HEK293T (cell line): Measurements from ENCODE around the gene RYR3.

Experiments used
- CTCF ChIA-PET: fragments of 350-600 bp; formaldehyde crosslinking; extraction: SDS; loops from one replicate; lab custom pipeline; 2021; ENCODE audit warnings: antibody characterized with exemption, inconsistent platforms; lab: Yijun Ruan, JAX
- POLR2A ChIA-PET: fragments of 350-600 bp; formaldehyde crosslinking; extraction: SDS; loops from one replicate; lab custom pipeline; 2020; ENCODE audit warnings: antibody characterized with exemption, inconsistent platforms; lab: Yijun Ruan, JAX
- DNase-seq: peaks from one replicate; pipeline ENCODE4 v3.0.0; 2012; ENCODE audit warnings: mixed read lengths; ENCODE audit errors: extremely low spot score
- ARNT ChIP-seq: fragments of 450-650 bp; IDR thresholded peaks from 2 replicates; pipeline ENCODE4 v1.6.1; 2017; ENCODE audit warnings: mild to moderate bottlenecking
- BHLHE40 ChIP-seq: fragments of 450-650 bp; IDR thresholded peaks from 2 replicates; pipeline ENCODE4 v1.6.1; 2016; ENCODE audit warnings: mild to moderate bottlenecking, moderate library complexity, borderline replicate concordance
- CTBP1 ChIP-seq: fragments of 450-650 bp; IDR thresholded peaks from 2 replicates; pipeline ENCODE4 v1.6.1; 2016; ENCODE audit warnings: borderline replicate concordance
- ELF4 ChIP-seq: fragments of 450-650 bp; IDR thresholded peaks from 2 replicates; pipeline ENCODE4 v1.6.1; 2017; ENCODE audit warnings: antibody characterized with exemption
- FOXA1 ChIP-seq: fragments of 450-650 bp; IDR thresholded peaks from 2 replicates; pipeline ENCODE4 v1.6.1; 2016; ENCODE audit warnings: mild to moderate bottlenecking
- FOXK2 ChIP-seq: fragments of 450-650 bp; IDR thresholded peaks from 2 replicates; pipeline ENCODE4 v1.6.1; 2016; ENCODE audit warnings: mild to moderate bottlenecking
- FOXM1 ChIP-seq: fragments of 450-650 bp; IDR thresholded peaks from 2 replicates; pipeline ENCODE4 v1.6.1; 2017; ENCODE audit warnings: mild to moderate bottlenecking, borderline replicate concordance
- HDGF ChIP-seq: fragments of 450-650 bp; IDR thresholded peaks from 2 replicates; pipeline ENCODE4 v1.6.1; 2017; ENCODE audit warnings: antibody characterized with exemption, borderline replicate concordance
- L3MBTL2 ChIP-seq: fragments of 450-650 bp; conservative IDR thresholded peaks from 2 replicates; pipeline ENCODE4 v1.6.1; 2016; ENCODE audit warnings: mild to moderate bottlenecking
- LEF1 ChIP-seq: fragments of 450-650 bp; IDR thresholded peaks from 2 replicates; pipeline ENCODE4 v1.6.1; 2017; ENCODE audit warnings: mild to moderate bottlenecking, borderline replicate concordance
- NFRKB ChIP-seq: fragments of 450-650 bp; IDR thresholded peaks from 2 replicates; pipeline ENCODE4 v1.6.1; 2016; ENCODE audit warnings: mild to moderate bottlenecking, moderate library complexity
- PKNOX1 ChIP-seq: fragments of 450-650 bp; IDR thresholded peaks from 2 replicates; pipeline ENCODE4 v1.6.1; 2016
- SP1 ChIP-seq: fragments of 450-650 bp; IDR thresholded peaks from 2 replicates; pipeline ENCODE4 v1.6.1; 2017
- SUZ12 ChIP-seq: fragments of 450-650 bp; IDR thresholded peaks from 2 replicates; pipeline ENCODE4 v1.6.1; 2016; ENCODE audit warnings: mild to moderate bottlenecking
- TARDBP ChIP-seq: fragments of 450-650 bp; IDR thresholded peaks from 2 replicates; pipeline ENCODE4 v1.6.1; 2016
- ZNF384 ChIP-seq: fragments of 450-650 bp; IDR thresholded peaks from 2 replicates; pipeline ENCODE4 v1.6.1; 2016

Gene RYR3

DNA sequence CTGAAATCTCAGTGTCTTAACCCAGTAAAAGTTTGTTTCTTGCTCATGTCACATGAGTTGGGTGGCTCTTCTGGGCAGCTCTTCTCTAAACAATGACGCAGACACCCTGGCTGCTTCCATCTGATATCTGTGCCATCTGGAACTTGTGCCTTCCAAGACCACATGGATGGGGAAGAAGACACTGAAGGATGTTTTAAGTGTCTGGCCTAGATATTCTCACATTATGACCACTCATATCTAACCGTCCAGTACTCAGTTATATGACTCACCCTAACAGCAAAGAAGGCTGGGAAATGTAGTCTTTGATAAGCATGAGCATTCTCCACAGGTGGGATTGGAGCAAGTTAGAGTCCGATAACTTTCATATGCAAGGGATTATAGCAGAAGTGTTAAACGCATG lies 66.4 kb downstream of the RYR3 start:
- POLR2A ChIA-PET, result no interaction called here
- CTCF ChIA-PET, result no interaction called here
- no peak for DNase-seq
- TF ChIP-seq FOXA1, result no peak
- TF ChIP-seq ZNF384, result no peak
- TF ChIP-seq FOXM1, result no peak
- TF ChIP-seq FOXK2, result no peak
- no peak for TF ChIP-seq PKNOX1
- TF ChIP-seq ELF4, result no peak
- no peak for TF ChIP-seq TARDBP
- TF ChIP-seq SUZ12, result no peak
- TF ChIP-seq HDGF, result no peak
- TF ChIP-seq NFRKB, result no peak
- TF ChIP-seq SP1, result no peak

- POLR2A ChIA-PET, result no interaction called here
- DNase-seq, result no peak
- no peak for TF ChIP-seq FOXA1
- no peak for TF ChIP-seq CTBP1
- no peak for TF ChIP-seq SUZ12
- no peak for TF ChIP-seq BHLHE40
- no peak for TF ChIP-seq HDGF
- TF ChIP-seq TARDBP, result no peak
- no peak for TF ChIP-seq LEF1
- no peak for TF ChIP-seq SP1
- no peak for TF ChIP-seq FOXK2
- no peak for TF ChIP-seq PKNOX1
- TF ChIP-seq L3MBTL2, result no peak
- TF ChIP-seq ELF4, result no peak
- no peak for TF ChIP-seq FOXM1
- CTCF ChIA-PET, result no interaction called here
Measured at GRCh38 chr15:33378866-33379480, 68.2 kb downstream of the RYR3 start.

DNA sequence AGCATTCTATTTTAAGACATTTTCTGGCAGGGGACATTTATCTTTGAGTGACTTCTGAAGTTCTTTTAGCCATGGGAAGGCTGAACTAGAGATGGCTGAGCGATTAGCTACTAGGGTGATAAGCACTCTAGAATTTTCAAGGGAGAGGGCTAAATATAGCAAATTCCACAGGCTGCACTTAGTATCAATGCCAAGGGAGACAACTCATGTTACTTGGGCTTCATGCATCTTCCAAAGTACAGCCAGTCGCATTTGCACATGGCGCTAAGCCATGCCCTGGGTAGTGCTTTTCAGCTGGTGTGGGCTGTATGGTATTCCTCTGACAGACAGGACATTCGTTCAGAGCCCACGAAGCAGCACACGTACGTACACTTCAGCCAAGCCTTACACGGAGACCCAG lies 69.6 kb downstream of the RYR3 start:
- CTCF ChIA-PET, result no interaction called here
- DNase-seq, result no peak
- POLR2A ChIA-PET, result no interaction called here
- no peak for TF ChIP-seq ZNF384
- TF ChIP-seq BHLHE40, result no peak
- TF ChIP-seq ELF4, result no peak
- TF ChIP-seq FOXA1, result no peak
- TF ChIP-seq NFRKB, result no peak
- TF ChIP-seq SP1, result no peak
- no peak for TF ChIP-seq HDGF
- TF ChIP-seq LEF1, result no peak
- no peak for TF ChIP-seq L3MBTL2
- TF ChIP-seq FOXM1, result no peak
- no peak for TF ChIP-seq TARDBP
- TF ChIP-seq FOXK2, result no peak
- no peak for TF ChIP-seq CTBP1
- TF ChIP-seq PKNOX1, result no peak
- no peak for TF ChIP-seq ARNT
- no peak for TF ChIP-seq SUZ12

DNA sequence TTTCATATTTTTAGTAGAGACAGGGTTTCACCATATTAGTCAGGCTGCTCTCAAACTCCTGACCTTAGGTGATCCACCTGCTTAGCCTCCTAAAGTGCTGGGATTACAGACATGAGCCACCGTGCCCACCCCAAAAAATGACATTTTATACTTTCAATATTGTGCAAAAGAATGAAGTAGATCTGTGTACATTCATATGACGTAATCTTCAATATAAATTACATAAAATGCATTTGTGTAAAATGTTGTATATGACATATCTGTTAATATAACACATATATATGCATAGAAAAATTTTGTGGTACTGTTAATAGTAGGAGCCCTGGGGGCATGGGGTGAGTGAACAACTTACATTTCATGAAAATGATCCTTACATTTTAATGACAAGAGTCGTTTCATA lies 71.7 kb downstream of the RYR3 start:
- ChIA-PET POLR2A (no interaction called here), CTCF (no interaction called here)
- TF ChIP-seq PKNOX1 (no peak), HDGF (no peak), FOXM1 (no peak), ZNF384 (no peak), SP1 (no peak), ELF4 (no peak), BHLHE40 (no peak), LEF1 (no peak), FOXA1 (no peak), ARNT (no peak), FOXK2 (no peak), SUZ12 (no peak), L3MBTL2 (no peak), NFRKB (no peak), TARDBP (no peak), CTBP1 (no peak)
- no peak for DNase-seq

- no peak for DNase-seq
- CTCF ChIA-PET, result no interaction called here
- TF ChIP-seq ELF4, result no peak
- TF ChIP-seq PKNOX1, result no peak
- no peak for TF ChIP-seq SP1
- no peak for TF ChIP-seq CTBP1
- no peak for TF ChIP-seq ZNF384
- no peak for TF ChIP-seq FOXM1
- no peak for TF ChIP-seq LEF1
- no peak for TF ChIP-seq L3MBTL2
- no peak for TF ChIP-seq HDGF
- no peak for TF ChIP-seq FOXK2
- no peak for TF ChIP-seq FOXA1
- TF ChIP-seq SUZ12, result no peak
- TF ChIP-seq BHLHE40, result no peak
- TF ChIP-seq ARNT, result no peak
- TF ChIP-seq NFRKB, result no peak
- no peak for TF ChIP-seq TARDBP
- POLR2A ChIA-PET, result no interaction called here
Measured at GRCh38 chr15:33384307-33384706, 73.5 kb downstream of the RYR3 start.
